ENCODE data around the gene POC1A. TPM values are rescaled to one million over a fixed set of nuclear protein-coding genes. Genes with fewer than 3 reads are reported as not detected.

POC1A gene
- total RNA-seq, 1 experiment from 2014 or later = 32.2 TPM

DNA sequence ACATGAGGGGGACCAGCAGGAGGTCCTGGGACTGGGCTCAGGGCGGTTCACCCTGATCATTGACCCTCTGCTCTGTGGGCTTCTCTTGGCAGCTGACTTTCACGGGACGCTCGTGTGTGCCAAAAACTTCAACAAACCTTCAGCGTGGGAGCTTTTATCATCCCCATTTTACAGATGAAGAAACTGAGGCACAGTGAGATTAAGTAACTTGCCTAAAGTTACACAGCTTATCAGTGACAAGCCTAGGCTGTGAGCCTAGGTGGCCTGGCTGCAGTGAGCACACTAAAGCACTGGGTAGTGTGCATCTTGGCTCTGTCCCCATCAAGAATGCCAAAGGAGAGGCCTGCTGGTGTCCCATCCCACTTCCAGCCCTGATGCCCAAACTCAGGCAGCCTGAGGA is 74.3 kb downstream of the POC1A start:
- H3K27me3 ChIP-seq (replicated peaks; ENCODE audit: control insufficient read depth, insufficient read depth, low read length) = no peaks in the 10 kb centered on the region
- no peak overlapping the region for H3K4me3 ChIP-seq (ENCODE audit: low read depth, low read length)
- intact Hi-C loops (cut with micrococcal nuclease; ENCODE audit: unreplicated experiment) = no loop called here
- DNase-seq = no peak
- BruUV-seq (replicated peaks) = no TSS peak
- Mint-ChIP-seq H3K27ac (ENCODE audit: unreplicated experiment) (no peak overlapping the region), H3K36me3 (ENCODE audit: insufficient read depth, unreplicated experiment) (no peaks in the 10 kb centered on the region), H3K4me1 (ENCODE audit: low read depth, unreplicated experiment) (peaks cover 7% of the 10 kb centered on the region), H3K27me3 (ENCODE audit: insufficient read depth, unreplicated experiment) (no peaks in the 10 kb centered on the region), H3K9me3 (ENCODE audit: unreplicated experiment) (no peaks in the 10 kb centered on the region), H3K4me3 (ENCODE audit: unreplicated experiment) (no peak overlapping the region)
- H3K36me3 ChIP-seq (ENCODE audit: control insufficient read depth, insufficient read depth, low read length) = no peaks in the 10 kb centered on the region; the same call in 1 of the 2 replicates
- no peaks in the 10 kb centered on the region for H3K9me3 ChIP-seq
- TF ChIP-seq, protein P1, sequence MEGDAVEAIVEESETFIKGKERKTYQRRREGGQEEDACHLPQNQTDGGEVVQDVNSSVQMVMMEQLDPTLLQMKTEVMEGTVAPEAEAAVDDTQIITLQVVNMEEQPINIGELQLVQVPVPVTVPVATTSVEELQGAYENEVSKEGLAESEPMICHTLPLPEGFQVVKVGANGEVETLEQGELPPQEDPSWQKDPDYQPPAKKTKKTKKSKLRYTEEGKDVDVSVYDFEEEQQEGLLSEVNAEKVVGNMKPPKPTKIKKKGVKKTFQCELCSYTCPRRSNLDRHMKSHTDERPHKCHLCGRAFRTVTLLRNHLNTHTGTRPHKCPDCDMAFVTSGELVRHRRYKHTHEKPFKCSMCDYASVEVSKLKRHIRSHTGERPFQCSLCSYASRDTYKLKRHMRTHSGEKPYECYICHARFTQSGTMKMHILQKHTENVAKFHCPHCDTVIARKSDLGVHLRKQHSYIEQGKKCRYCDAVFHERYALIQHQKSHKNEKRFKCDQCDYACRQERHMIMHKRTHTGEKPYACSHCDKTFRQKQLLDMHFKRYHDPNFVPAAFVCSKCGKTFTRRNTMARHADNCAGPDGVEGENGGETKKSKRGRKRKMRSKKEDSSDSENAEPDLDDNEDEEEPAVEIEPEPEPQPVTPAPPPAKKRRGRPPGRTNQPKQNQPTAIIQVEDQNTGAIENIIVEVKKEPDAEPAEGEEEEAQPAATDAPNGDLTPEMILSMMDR (IDR thresholded peaks at IDR 0.05; ENCODE audit: insufficient read depth in 1 of 2, low read depth in 1 of 2, low read length in 1 of 2, severe bottlenecking in 1 of 2, unreplicated experiment in 1 of 2) = no peak
- CTCF ChIA-PET = no interaction called here
- H3K4me1 ChIP-seq = peaks cover 4% of the 10 kb centered on the region
- POLR2A ChIA-PET = no interaction called here

DNA sequence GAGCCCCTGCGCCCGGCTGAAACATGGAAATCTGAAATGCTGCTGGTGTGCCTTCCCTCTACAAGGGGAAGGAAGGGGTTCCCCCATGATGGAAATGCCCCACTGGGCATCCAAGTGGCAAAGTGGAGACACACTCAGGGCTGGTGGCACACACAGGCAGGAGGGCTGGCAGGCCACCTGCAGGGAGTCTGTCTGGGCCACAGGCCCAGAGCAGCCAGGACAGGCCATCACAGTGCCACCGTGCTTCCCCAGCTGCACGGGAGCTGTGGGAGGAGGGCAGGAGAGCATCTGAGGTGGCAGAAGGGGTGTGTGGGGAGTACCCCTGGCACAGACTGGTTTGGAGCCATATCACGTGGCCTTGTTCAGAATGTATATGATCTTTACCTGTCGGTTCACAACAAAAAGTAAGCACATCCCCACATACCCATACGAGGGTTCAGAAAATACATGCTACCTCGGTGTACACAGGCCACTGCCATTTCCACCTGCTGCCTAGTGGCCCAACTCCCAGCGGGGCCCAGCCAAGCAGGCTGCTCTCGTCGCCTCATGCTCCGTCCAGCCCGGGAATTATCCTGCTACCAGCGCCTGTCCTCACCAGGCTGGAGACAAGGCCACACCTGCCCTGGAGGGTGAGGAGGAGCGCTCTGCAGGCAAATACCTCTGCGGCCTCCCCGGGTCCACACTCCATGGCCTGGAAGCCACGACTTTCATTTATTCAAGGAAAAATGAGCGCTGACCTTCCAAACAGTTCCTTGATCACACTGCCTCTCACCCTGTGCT is 75.3 kb downstream of the POC1A start:
- no TSS peak for BruUV-seq (replicated peaks)
- intact Hi-C loops (cut with micrococcal nuclease; ENCODE audit: unreplicated experiment) = no loop called here
- H3K36me3 Mint-ChIP-seq (ENCODE audit: insufficient read depth, unreplicated experiment) = no peaks in the 10 kb centered on the region
- H3K4me1 Mint-ChIP-seq (ENCODE audit: low read depth, unreplicated experiment) = peaks cover 7% of the 10 kb centered on the region
- no peaks in the 10 kb centered on the region for H3K27me3 ChIP-seq (replicated peaks; ENCODE audit: control insufficient read depth, insufficient read depth, low read length)
- ChIA-PET POLR2A (no interaction called here), CTCF (interaction anchor here (0.6 kb wide), 1 partner anchor 139 kb away, joined by 3 read pairs; no protein-coding TSS in a partner anchor)
- no peaks in the 10 kb centered on the region for H3K9me3 ChIP-seq
- TF ChIP-seq, protein P1 (IDR thresholded peaks at IDR 0.05; ENCODE audit: insufficient read depth in 1 of 2, low read depth in 1 of 2, low read length in 1 of 2, severe bottlenecking in 1 of 2, unreplicated experiment in 1 of 2) = no peak
- H3K27ac Mint-ChIP-seq (ENCODE audit: unreplicated experiment) = no peak overlapping the region
- H3K4me3 Mint-ChIP-seq (ENCODE audit: unreplicated experiment) = no peak overlapping the region
- H3K4me1 ChIP-seq = peaks cover 4% of the 10 kb centered on the region
- no peaks in the 10 kb centered on the region for H3K27me3 Mint-ChIP-seq (ENCODE audit: insufficient read depth, unreplicated experiment)
- no peaks in the 10 kb centered on the region; the same call in 1 of the 2 replicates for H3K36me3 ChIP-seq (ENCODE audit: control insufficient read depth, insufficient read depth, low read length)
- no peak overlapping the region for H3K4me3 ChIP-seq (ENCODE audit: low read depth, low read length)
- no peaks in the 10 kb centered on the region for H3K9me3 Mint-ChIP-seq (ENCODE audit: unreplicated experiment)
- no peak for DNase-seq

DNA sequence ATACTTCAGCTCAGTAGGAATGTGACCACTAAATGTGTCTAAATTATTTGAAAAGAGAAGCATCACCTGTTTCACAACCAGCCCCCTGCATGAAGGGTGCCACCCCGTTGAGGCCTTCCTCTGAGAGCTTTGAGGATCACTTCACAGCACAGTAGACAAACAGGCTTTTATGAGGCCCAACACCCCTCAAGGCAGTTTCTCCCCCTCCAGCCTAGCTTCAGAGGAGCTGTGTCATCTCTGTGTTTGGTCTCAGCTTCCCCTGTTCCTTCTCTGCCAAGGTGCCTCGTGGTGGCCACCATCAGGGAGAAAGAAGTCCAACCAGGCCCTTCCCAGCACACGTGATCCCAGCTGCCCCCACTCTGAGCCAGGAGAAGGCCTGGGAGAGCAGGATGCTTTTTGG is 76.3 kb downstream of the POC1A start:
- CTCF ChIA-PET = no interaction called here
- no peaks in the 10 kb centered on the region; the same call in 1 of the 2 replicates for H3K36me3 ChIP-seq (ENCODE audit: control insufficient read depth, insufficient read depth, low read length)
- no peak overlapping the region for H3K27ac Mint-ChIP-seq (ENCODE audit: unreplicated experiment)
- BruUV-seq (replicated peaks) = no TSS peak
- TF ChIP-seq, protein P1 (IDR thresholded peaks at IDR 0.05; ENCODE audit: insufficient read depth in 1 of 2, low read depth in 1 of 2, low read length in 1 of 2, severe bottlenecking in 1 of 2, unreplicated experiment in 1 of 2) = no peak
- peaks cover 4% of the 10 kb centered on the region for H3K4me1 ChIP-seq
- no peaks in the 10 kb centered on the region for H3K9me3 ChIP-seq
- no peak overlapping the region for H3K4me3 Mint-ChIP-seq (ENCODE audit: unreplicated experiment)
- H3K27me3 ChIP-seq (replicated peaks; ENCODE audit: control insufficient read depth, insufficient read depth, low read length) = no peaks in the 10 kb centered on the region
- no peak overlapping the region for H3K4me3 ChIP-seq (ENCODE audit: low read depth, low read length)
- H3K36me3 Mint-ChIP-seq (ENCODE audit: insufficient read depth, unreplicated experiment) = no peaks in the 10 kb centered on the region
- H3K27me3 Mint-ChIP-seq (ENCODE audit: insufficient read depth, unreplicated experiment) = no peaks in the 10 kb centered on the region
- peaks cover 7% of the 10 kb centered on the region for H3K4me1 Mint-ChIP-seq (ENCODE audit: low read depth, unreplicated experiment)
- DNase-seq = no peak
- no peaks in the 10 kb centered on the region for H3K9me3 Mint-ChIP-seq (ENCODE audit: unreplicated experiment)
- intact Hi-C loops (cut with micrococcal nuclease; ENCODE audit: unreplicated experiment) = no loop called here
- POLR2A ChIA-PET = no interaction called here

Data from Caco-2 (cell line).